GM12878 (cell line): ENCODE results near the gene GTSE1. TPM values are rescaled to one million over a fixed set of nuclear protein-coding genes. Genes with fewer than 3 reads are reported as not detected.
A peak's percentile ranks its signal among the peaks of the same experiment; 100 is the strongest.

ENCODE experiments used
- ATAC-seq: fragments of 200-7000 bp; cut with Tn5 transposase; 3 replicates; pipeline ENCODE4 v1.9.1; 2020; ENCODE audit warnings: mild to moderate bottlenecking, moderate library complexity
- BruUV-seq: library from RNA; stranded (reverse); fragments of 400-500 nt; replicated peaks from 2 replicates; lab custom pipeline; 2021; lab: Mats Ljungman, UMichigan
- CTCF ChIA-PET: fragments of 300-600 bp; sonication (Branson Sonifier 250); formaldehyde crosslinking; extraction: SDS; loops from one replicate; lab custom pipeline; 2021; ENCODE audit warnings: inconsistent platforms; lab: Yijun Ruan, JAX
- POLR2A ChIA-PET: fragments of 350-600 bp; formaldehyde crosslinking; extraction: SDS; loops from one replicate; lab custom pipeline; 2021; ENCODE audit warnings: inconsistent platforms; lab: Charles Lee
- RAD21 ChIA-PET: fragments of 300-600 bp; sonication (Branson Sonifier 250); formaldehyde crosslinking; loops from one replicate; lab custom pipeline; 2023; ENCODE audit warnings: antibody characterized with exemption; ENCODE audit not compliant: unreplicated experiment; lab: Charles Lee
- SMC1A ChIA-PET: fragments of 300-600 bp; sonication (Branson Sonifier 250); formaldehyde crosslinking; loops from one replicate; lab custom pipeline; 2023; ENCODE audit not compliant: unreplicated experiment, uncharacterized antibody; lab: Charles Lee
- DNase-seq: peaks from one replicate; pipeline ENCODE4 v3.0.0-alpha.2; 2011; ENCODE audit warnings: low read depth, low spot score
- FAIRE-seq: peaks from 3 replicates; lab custom pipeline; 2011; peaks lifted over from hg19 to GRCh38; lab: Jason Lieb, UNC
- H2AFZ ChIP-seq: 2 replicates; pipeline ENCODE4 v1.6.0; 2011; ENCODE audit warnings: low read depth, low read length, control low read depth; ENCODE audit not compliant: control insufficient read depth
- H3K27ac ChIP-seq: 2 replicates; pipeline ENCODE4 v1.5.1; 2011; ENCODE audit warnings: control low read depth; ENCODE audit not compliant: control insufficient read depth, insufficient read depth
- H3K27me3 ChIP-seq, 2 experiments: replicated peaks in 1 of 2; 2 replicates each; pipeline versions ENCODE4 v1.6.0 to v1.6.1; 2011; ENCODE audit warnings: low read length in 1 of 2; ENCODE audit not compliant: control insufficient read depth in 2 of 2, insufficient read depth in 2 of 2
- H3K36me3 ChIP-seq, 2 experiments: 2 replicates each; pipeline ENCODE4 v1.5.1; 2011; ENCODE audit warnings: low read length in 1 of 2; ENCODE audit not compliant: control insufficient read depth in 2 of 2, insufficient read depth in 2 of 2
- H3K4me1 ChIP-seq: 2 replicates; pipeline ENCODE4 v1.6.1; 2011; ENCODE audit warnings: mild to moderate bottlenecking, low read length, moderate library complexity, mixed read lengths; ENCODE audit not compliant: control insufficient read depth, insufficient read depth
- H3K4me2 ChIP-seq: 2 replicates; pipeline ENCODE4 v1.6.0; 2011; ENCODE audit warnings: control low read depth; ENCODE audit not compliant: control insufficient read depth, insufficient read depth
- H3K4me3 ChIP-seq: fragments of 200-600 bp; sonication (generic); 2 replicates; pipeline ENCODE4 v1.5.1; 2016
- H3K79me2 ChIP-seq: 2 replicates; pipeline ENCODE4 v1.6.0; 2011; ENCODE audit warnings: low read length; ENCODE audit not compliant: control insufficient read depth, insufficient read depth
- H3K9ac ChIP-seq: 2 replicates; pipeline ENCODE4 v1.8.0; 2011; ENCODE audit warnings: low read length, control low read depth, mixed read lengths; ENCODE audit not compliant: control insufficient read depth, insufficient read depth
- H3K9me3 ChIP-seq: replicated peaks from 3 replicates; pipeline ENCODE4 v1.5.1; 2011; ENCODE audit warnings: mild to moderate bottlenecking, low read length; ENCODE audit not compliant: control insufficient read depth, insufficient read depth
- H4K20me1 ChIP-seq: 2 replicates; pipeline ENCODE4 v1.6.0; 2011; ENCODE audit not compliant: control insufficient read depth, insufficient read depth
- ATF3 ChIP-seq: IDR thresholded peaks from 2 replicates; pipeline ENCODE4 v1.6.1; 2011; ENCODE audit warnings: low read depth, mild to moderate bottlenecking, low read length, moderate library complexity, borderline replicate concordance; ENCODE audit errors: extremely low read depth
- CHD2 ChIP-seq: IDR thresholded peaks from 2 replicates; pipeline ENCODE4 v1.6.1; 2011; ENCODE audit warnings: low read depth, low read length, improper control_type of control experiment, borderline replicate concordance
- FOXM1 ChIP-seq: IDR thresholded peaks from 2 replicates; pipeline ENCODE4 v1.6.1; 2012; ENCODE audit warnings: low read depth, mild to moderate bottlenecking, inconsistent platforms, low read length, moderate library complexity
- HDGF ChIP-seq: fragments of 450-650 bp; IDR thresholded peaks from 2 replicates; pipeline ENCODE4 v1.6.1; 2016; ENCODE audit warnings: antibody characterized with exemption
- KLF5 ChIP-seq: fragments of 450-650 bp; IDR thresholded peaks from 2 replicates; pipeline ENCODE4 v1.6.1; 2014; ENCODE audit warnings: mild to moderate bottlenecking; ENCODE audit not compliant: partially characterized antibody
- NR2C2 ChIP-seq: IDR thresholded peaks from 2 replicates; pipeline ENCODE4 v1.6.1; 2011; ENCODE audit warnings: borderline replicate concordance, low read depth; ENCODE audit not compliant: control insufficient read depth, insufficient read length
- POLR2A ChIP-seq: IDR thresholded peaks from 2 replicates; pipeline ENCODE4 v1.6.1; 2011; ENCODE audit warnings: low read depth, mild to moderate bottlenecking, low read length
- STAT3 ChIP-seq: IDR thresholded peaks from 2 replicates; pipeline ENCODE4 v1.6.1; 2011; ENCODE audit warnings: low read depth, low read length, improper control_type of control experiment
- TCF3 ChIP-seq: IDR thresholded peaks from 2 replicates; pipeline ENCODE4 v1.6.1; 2012; ENCODE audit warnings: low read depth, mild to moderate bottlenecking, low read length, borderline replicate concordance; ENCODE audit not compliant: insufficient read depth
- ZNF207 ChIP-seq: fragments of 450-650 bp; IDR thresholded peaks from 2 replicates; pipeline ENCODE4 v1.6.1; 2014; ENCODE audit warnings: antibody characterized with exemption, mild to moderate bottlenecking, borderline replicate concordance
- ZNF622 ChIP-seq: fragments of 450-650 bp; IDR thresholded peaks from 2 replicates; pipeline ENCODE4 v1.6.1; 2017; ENCODE audit warnings: mild to moderate bottlenecking, inconsistent platforms
- ZSCAN29 ChIP-seq: fragments of 450-650 bp; IDR thresholded peaks from 2 replicates; pipeline ENCODE4 v1.6.1; 2017; ENCODE audit warnings: mild to moderate bottlenecking, moderate library complexity
- ZZZ3 ChIP-seq: IDR thresholded peaks from 2 replicates; pipeline ENCODE4 v1.6.1; 2011; ENCODE audit warnings: low read depth; ENCODE audit not compliant: control insufficient read depth, insufficient read length
- WGBS: methylation state at CpG from one replicate; pipeline ENCODE4 v1.1.6; 2016; ENCODE audit warnings: low lambda C conversion rate; ENCODE audit not compliant: insufficient replicate concordance, insufficient coverage; ENCODE audit errors: missing lambda C conversion rate; 5-methylcytosine and 5-hydroxymethylcytosine counted together
- in situ Hi-C: fragments of 300-500 bp; cut with MboI; formaldehyde crosslinking; loops from 9 replicates; pipeline ENCODE4 v1.14.3; 2018; ENCODE audit warnings: mixed read lengths
- intact Hi-C: fragments of 100-400 bp; cut with micrococcal nuclease; formaldehyde crosslinking; loops from one replicate; pipeline ENCODE4 v1.14.2; 2022; ENCODE audit not compliant: unreplicated experiment
- polyA plus RNA-seq, 11 experiments: library from polyadenylated mRNA; depleted of rRNA in 4 of 11; unstranded in 6 of 11; stranded (reverse) in 5 of 11; fragments of >200 nt; fragmentation: Nextera tagmentation in 4 of 11; fragmentation: Illumina TruSeq in 1 of 11; extraction: Ambion mirVana in 4 of 11; extraction: Trizol in 1 of 11; gene quantifications; 1 replicate in 1 of 11; 2 replicates in 10 of 11; pipeline versions ENCODE4 v1.2.1 to v1.2.3, GENCODE V29; 2011 to 2016; ENCODE audit warnings: inconsistent platforms in 2 of 11, missing spikeins in 2 of 11, low read depth in 1 of 11
- total RNA-seq, 4 experiments: library from RNA; depleted of rRNA in 3 of 4; stranded (reverse); fragments of >200 nt in 3 of 4; fragmentation: Illumina TruSeq in 1 of 4; extraction: Trizol in 1 of 4; gene quantifications; 2 replicates each; pipeline versions ENCODE4 v1.2.1 to v1.2.3, GENCODE V29; 2013 to 2021
- TF ChIP-seq, protein P1 (sequence below): IDR thresholded peaks from 2 replicates; pipeline ENCODE4 v1.6.1; 2011; ENCODE audit warnings: mild to moderate bottlenecking, low read depth, low read length, moderate library complexity; ENCODE audit not compliant: insufficient replicate concordance

The GTSE1 gene
- total and polyA plus RNA-seq, 10 of the 15 experiments (the other 5 are each of a cell fraction or from before 2014, with no cell fraction given) = 6.6 to 46.2 (median 32.3) TPM

- no peak for ATAC-seq
- Histone ChIP-seq H3K4me3 (no peak overlapping the region), H4K20me1 (no peaks in the 10 kb centered on the region), H3K36me3 (peaks cover 15 to 57% of the 10 kb centered on the region in 2 experiments), H3K4me1 (no peaks in the 10 kb centered on the region), H3K79me2 (no peaks in the 10 kb centered on the region), H3K9me3 (no peaks in the 10 kb centered on the region), H3K27me3 (no peaks in the 10 kb centered on the region), H3K4me2 (no peak overlapping the region), H2AFZ (no peak overlapping the region), H3K9ac (no peak overlapping the region), H3K27ac (no peak overlapping the region)
- RAD21 ChIA-PET = no interaction called here
- no peak for DNase-seq
- 93% methylated on average over 18 of the region's 23 CpGs for WGBS
- BruUV-seq = no TSS peak
- TF ChIP-seq KLF5 = no peak
- TF ChIP-seq POLR2A = peak; percentile 26; the same call in 1 of the 2 replicates
- CTCF ChIA-PET = no interaction called here
- SMC1A ChIA-PET = no interaction called here
- in situ Hi-C loops (no loop called here), intact Hi-C loops (no loop called here)
- no peak for FAIRE-seq
- POLR2A ChIA-PET = no interaction called here
Observed at GRCh38 chr22:46351767-46352166, 55.1 kb downstream of the GTSE1 start.

- Histone ChIP-seq H3K9ac (no peak overlapping the region), H2AFZ (no peak overlapping the region), H3K4me3 (no peak overlapping the region), H3K36me3 (peaks cover 13 to 57% of the 10 kb centered on the region in 2 experiments), H3K27me3 (no peaks in the 10 kb centered on the region), H3K79me2 (no peaks in the 10 kb centered on the region), H3K27ac (no peak overlapping the region), H4K20me1 (no peaks in the 10 kb centered on the region), H3K4me2 (no peak overlapping the region), H3K9me3 (no peaks in the 10 kb centered on the region), H3K4me1 (no peaks in the 10 kb centered on the region)
- ChIA-PET RAD21 (no interaction called here), CTCF (interaction anchor here (1.1 kb wide), 1 partner anchor 16 kb away, joined by 4 read pairs; no protein-coding TSS in a partner anchor), POLR2A (no interaction called here), SMC1A (no interaction called here)
- TF ChIP-seq TCF3 = no peak
- no peak for TF ChIP-seq ZZZ3
- no peak for TF ChIP-seq ZSCAN29
- TF ChIP-seq, protein P1, sequence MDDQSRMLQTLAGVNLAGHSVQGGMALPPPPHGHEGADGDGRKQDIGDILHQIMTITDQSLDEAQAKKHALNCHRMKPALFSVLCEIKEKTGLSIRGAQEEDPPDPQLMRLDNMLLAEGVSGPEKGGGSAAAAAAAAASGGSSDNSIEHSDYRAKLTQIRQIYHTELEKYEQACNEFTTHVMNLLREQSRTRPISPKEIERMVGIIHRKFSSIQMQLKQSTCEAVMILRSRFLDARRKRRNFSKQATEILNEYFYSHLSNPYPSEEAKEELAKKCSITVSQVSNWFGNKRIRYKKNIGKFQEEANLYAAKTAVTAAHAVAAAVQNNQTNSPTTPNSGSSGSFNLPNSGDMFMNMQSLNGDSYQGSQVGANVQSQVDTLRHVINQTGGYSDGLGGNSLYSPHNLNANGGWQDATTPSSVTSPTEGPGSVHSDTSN = no peak
- TF ChIP-seq ZNF207 = no peak
- no peak for TF ChIP-seq NR2C2
- no peak for TF ChIP-seq STAT3
- no peak for TF ChIP-seq ZNF622
- TF ChIP-seq FOXM1 = no peak
- no peak for TF ChIP-seq ATF3
- TF ChIP-seq HDGF = no peak
- TF ChIP-seq CHD2 = no peak
- DNase-seq = no peak
- intact Hi-C loops (no loop called here), in situ Hi-C loops (no loop called here)
- 85% methylated on average over 10 of the region's 10 CpGs for WGBS
- no peak for ATAC-seq
- no peak for FAIRE-seq
- no TSS peak for BruUV-seq
Observed at GRCh38 chr22:46352276-46352675, 55.6 kb downstream of the GTSE1 start.
